PC-9 (cell line): ENCODE results near the gene CD300A.

Experiments
- CTCF ChIP-seq: fragments of 200-600 bp; sonication (generic); conservative IDR thresholded peaks from 2 replicates; pipeline ENCODE4 v1.6.1; 2017; ENCODE audit warnings: mixed run types, antibody characterized with exemption, mild to moderate bottlenecking, moderate library complexity
- EZH2 ChIP-seq: fragments of 200-600 bp; sonication (generic); IDR thresholded peaks from 2 replicates; pipeline ENCODE4 v1.8.0; 2017; ENCODE audit warnings: antibody characterized with exemption, low read depth

- TF ChIP-seq CTCF (no peak), EZH2 (no peak)
Measured at GRCh38 chr17:74516561-74517328, 50.3 kb downstream of the CD300A start.
